Stomach smooth muscle (tissue), 2 donors: ENCODE results near the gene PCP4.

Experiments
- H3K27ac ChIP-seq: one replicate; pipeline ENCODE4 v1.7.0; 2013; ENCODE audit warnings: mild to moderate bottlenecking, low read length, inconsistent platforms
- H3K27me3 ChIP-seq, 2 donors: one replicate each; pipeline ENCODE4 v1.7.0; 2013; ENCODE audit warnings: low read length in 2 of 2; ENCODE audit not compliant: insufficient read depth in 2 of 2, control insufficient read depth in 1 of 2
- H3K36me3 ChIP-seq, 2 donors: one replicate each; pipeline ENCODE4 v1.7.0; 2013; ENCODE audit warnings: low read length in 2 of 2; ENCODE audit not compliant: control insufficient read depth in 2 of 2, insufficient read depth in 2 of 2
- H3K4me1 ChIP-seq: one replicate; pipeline ENCODE4 v1.7.0; 2013; ENCODE audit warnings: low read length; ENCODE audit not compliant: control insufficient read depth, insufficient read depth
- H3K4me3 ChIP-seq, 2 donors: one replicate each; pipeline ENCODE4 v1.7.0; 2013; ENCODE audit warnings: low read length in 2 of 2
- H3K9ac ChIP-seq, 2 donors: one replicate each; pipeline ENCODE4 v1.7.0; 2013; ENCODE audit warnings: low read length in 2 of 2, mild to moderate bottlenecking in 1 of 2
- H3K9me3 ChIP-seq, 2 donors: one replicate each; pipeline ENCODE4 v1.7.0; 2013; ENCODE audit warnings: low read length in 2 of 2; ENCODE audit not compliant: control insufficient read depth in 2 of 2
- donor health status: healthy.
- donor health status: Pancreatic carcinoma.

The PCP4 gene

GRCh38 chr21:39845571-39846130 is 21.6 kb upstream of the PCP4 start:
- Histone ChIP-seq H3K27me3 (peaks cover 0 to 3% of the 10 kb centered on the region in 2 donors), H3K36me3 (no peaks in the 10 kb centered on the region), H3K4me3 (no peak overlapping the region), H3K9ac (no peak overlapping the region), H3K4me1 (no peaks in the 10 kb centered on the region), H3K27ac (no peak overlapping the region), H3K9me3 (no peaks in the 10 kb centered on the region)

- Histone ChIP-seq H3K9ac (no peak overlapping the region), H3K36me3 (no peaks in the 10 kb centered on the region), H3K4me3 (no peak overlapping the region), H3K4me1 (peaks cover 3% of the 10 kb centered on the region), H3K9me3 (no peaks in the 10 kb centered on the region), H3K27me3 (no peaks in the 10 kb centered on the region), H3K27ac (no peak overlapping the region)
Measured at GRCh38 chr21:39847877-39848276, 19.4 kb upstream of the PCP4 start.

- H3K9me3 ChIP-seq, result no peaks in the 10 kb centered on the region
- H3K4me3 ChIP-seq, result no peak overlapping the region
- no peaks in the 10 kb centered on the region for H3K27me3 ChIP-seq
- H3K36me3 ChIP-seq, result no peaks in the 10 kb centered on the region
- H3K27ac ChIP-seq, result no peak overlapping the region
- no peak overlapping the region for H3K9ac ChIP-seq
- peaks cover 3% of the 10 kb centered on the region for H3K4me1 ChIP-seq
Measured at GRCh38 chr21:39849014-39849655, 18.1 kb upstream of the PCP4 start.

GRCh38 chr21:39850333-39850732 is 16.9 kb upstream of the PCP4 start:
- Histone ChIP-seq H3K27me3 (no peaks in the 10 kb centered on the region), H3K27ac (no peak overlapping the region), H3K9me3 (no peaks in the 10 kb centered on the region), H3K4me3 (no peak overlapping the region), H3K4me1 (peaks cover 3% of the 10 kb centered on the region), H3K36me3 (no peaks in the 10 kb centered on the region), H3K9ac (no peak overlapping the region)

GRCh38 chr21:39851002-39851618 is 16.1 kb upstream of the PCP4 start:
- Histone ChIP-seq H3K27me3 (no peaks in the 10 kb centered on the region), H3K36me3 (no peaks in the 10 kb centered on the region), H3K4me1 (peaks cover 3% of the 10 kb centered on the region), H3K9me3 (no peaks in the 10 kb centered on the region), H3K9ac (no peak overlapping the region), H3K4me3 (no peak overlapping the region), H3K27ac (no peak overlapping the region)

GRCh38 chr21:39852021-39852721 is 15.1 kb upstream of the PCP4 start:
- Histone ChIP-seq H3K4me1 (peaks cover 3% of the 10 kb centered on the region), H3K27ac (no peak overlapping the region), H3K4me3 (no peak overlapping the region), H3K36me3 (no peaks in the 10 kb centered on the region), H3K9me3 (peaks cover 0 to 3% of the 10 kb centered on the region in 2 donors), H3K27me3 (no peaks in the 10 kb centered on the region), H3K9ac (no peak overlapping the region)

GRCh38 chr21:39852726-39853500 is 14.3 kb upstream of the PCP4 start:
- Histone ChIP-seq H3K27me3 (no peaks in the 10 kb centered on the region), H3K4me3 (no peak overlapping the region), H3K9me3 (peaks cover 0 to 3% of the 10 kb centered on the region in 2 donors), H3K27ac (no peak overlapping the region), H3K36me3 (no peaks in the 10 kb centered on the region), H3K9ac (no peak overlapping the region), H3K4me1 (peaks cover 3% of the 10 kb centered on the region)

GRCh38 chr21:39854572-39854971 is 12.7 kb upstream of the PCP4 start:
- no peaks in the 10 kb centered on the region for H3K36me3 ChIP-seq
- H3K27me3 ChIP-seq, result no peaks in the 10 kb centered on the region
- no peak overlapping the region for H3K4me3 ChIP-seq
- no peak overlapping the region for H3K9ac ChIP-seq
- H3K27ac ChIP-seq, result no peak overlapping the region
- peaks cover 0 to 3% of the 10 kb centered on the region in 2 donors for H3K9me3 ChIP-seq
- H3K4me1 ChIP-seq, result peaks cover 3% of the 10 kb centered on the region

- H3K4me1 ChIP-seq, result peaks cover 3% of the 10 kb centered on the region
- H3K27ac ChIP-seq, result no peak overlapping the region
- peaks cover 0 to 3% of the 10 kb centered on the region in 2 donors for H3K9me3 ChIP-seq
- H3K36me3 ChIP-seq, result no peaks in the 10 kb centered on the region
- H3K27me3 ChIP-seq, result no peaks in the 10 kb centered on the region
- no peak overlapping the region for H3K9ac ChIP-seq
- no peak overlapping the region for H3K4me3 ChIP-seq
Measured at GRCh38 chr21:39855595-39855994, 11.6 kb upstream of the PCP4 start.

GRCh38 chr21:39860600-39860999 is 6.6 kb upstream of the PCP4 start:
- no peak overlapping the region for H3K4me3 ChIP-seq

More at GRCh38 chr21:39860600-39860999, 6.6 kb upstream of the PCP4 start:
- Histone ChIP-seq H3K4me1 (no peaks in the 10 kb centered on the region), H3K27ac (no peak overlapping the region), H3K9ac (no peak overlapping the region), H3K36me3 (no peaks in the 10 kb centered on the region), H3K27me3 (no peaks in the 10 kb centered on the region), H3K9me3 (peaks cover 0 to 3% of the 10 kb centered on the region in 2 donors)
